IPS-20b (cell line): Measurements from ENCODE around the gene C6orf89.
"Not testable (repeated sequence)": the region's sequence is repeated elsewhere in the genome, so short reads cannot be mapped to it uniquely, and the experiment has no call there.

Source experiments
- H3K27ac ChIP-seq: one replicate; pipeline ENCODE4 v1.5.1; 2013; ENCODE audit warnings: low read length
- H3K27me3 ChIP-seq: 2 replicates; pipeline ENCODE4 v1.6.1; 2013; ENCODE audit warnings: mild to moderate bottlenecking, low read length, inconsistent platforms; ENCODE audit not compliant: insufficient read depth
- H3K36me3 ChIP-seq: 2 replicates; pipeline ENCODE4 v1.6.1; 2013; ENCODE audit warnings: low read depth, mild to moderate bottlenecking, inconsistent platforms, low read length, moderate library complexity; ENCODE audit not compliant: insufficient read depth
- H3K4me1 ChIP-seq: 2 replicates; pipeline ENCODE4 v1.6.1; 2013; ENCODE audit warnings: mild to moderate bottlenecking, control low read depth, inconsistent platforms, low read length, moderate library complexity; ENCODE audit not compliant: insufficient read depth
- H3K4me3 ChIP-seq: 2 replicates; pipeline ENCODE4 v1.5.1; 2013; ENCODE audit warnings: mild to moderate bottlenecking, low read length, inconsistent platforms
- H3K9ac ChIP-seq: 2 replicates; pipeline ENCODE4 v1.6.1; 2013; ENCODE audit warnings: low read depth, mild to moderate bottlenecking, inconsistent platforms, low read length, moderate library complexity
- H3K9me3 ChIP-seq: 2 replicates; pipeline ENCODE4 v1.6.1; 2013; ENCODE audit warnings: mild to moderate bottlenecking, low read depth, low read length, inconsistent platforms; ENCODE audit not compliant: insufficient read depth

The C6orf89 gene

DNA sequence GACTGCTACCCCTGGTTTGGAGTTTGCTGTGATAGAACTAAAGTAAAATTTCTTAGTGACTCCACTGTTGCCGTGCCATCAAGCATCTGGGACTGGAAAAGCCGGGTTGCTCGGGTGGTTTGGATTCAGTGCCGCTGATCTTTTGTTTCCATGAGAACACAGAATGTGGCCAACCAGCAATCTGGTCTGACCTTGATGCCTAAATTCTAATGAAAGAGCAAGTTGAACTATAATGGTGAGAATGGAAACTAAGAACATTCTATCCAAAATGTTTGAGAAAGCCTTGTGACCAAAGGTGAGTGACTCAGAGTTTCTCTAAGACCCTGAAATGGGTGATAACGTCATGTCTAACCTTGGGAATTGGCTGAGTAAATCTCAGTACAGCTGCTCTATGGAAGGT lies 58.9 kb downstream of the C6orf89 start:
- no peak overlapping the region for H3K9ac ChIP-seq
- no peaks in the 10 kb centered on the region for H3K27me3 ChIP-seq
- 0 out of 2 replicates have a peak, but pooled peaks cover 3% of the 10 kb centered on the region for H3K9me3 ChIP-seq
- no peak overlapping the region for H3K4me3 ChIP-seq
- H3K27ac ChIP-seq: no peak overlapping the region
- H3K36me3 ChIP-seq: no peaks in the 10 kb centered on the region
- peaks cover 5% of the 10 kb centered on the region for H3K4me1 ChIP-seq

DNA sequence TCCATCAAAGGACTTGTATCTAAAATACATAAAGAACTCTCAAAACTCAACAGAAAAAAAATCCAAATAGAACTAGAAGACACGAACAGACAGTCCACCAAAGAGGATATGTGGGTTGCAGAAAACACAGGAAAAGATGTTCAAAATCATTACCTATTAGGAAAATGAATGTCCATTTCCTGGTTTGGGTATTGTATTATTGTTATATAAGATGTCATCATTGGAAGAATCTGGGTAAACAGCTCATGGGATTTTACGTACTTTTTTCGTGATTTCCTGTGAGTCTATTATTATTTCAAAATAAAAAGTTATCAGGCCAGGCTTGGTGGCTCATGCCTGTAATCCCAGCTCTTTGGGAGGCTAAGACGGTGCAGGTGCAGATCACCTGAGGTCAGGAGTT lies 59.5 kb downstream of the C6orf89 start:
- H3K4me1 ChIP-seq: peaks cover 12% of the 10 kb centered on the region
- H3K4me3 ChIP-seq: no peak overlapping the region
- H3K9me3 ChIP-seq: 0 out of 2 replicates have a peak, but pooled peaks cover 3% of the 10 kb centered on the region
- no peak overlapping the region for H3K27ac ChIP-seq
- no peaks in the 10 kb centered on the region for H3K36me3 ChIP-seq
- no peaks in the 10 kb centered on the region for H3K27me3 ChIP-seq
- no peak overlapping the region for H3K9ac ChIP-seq

DNA sequence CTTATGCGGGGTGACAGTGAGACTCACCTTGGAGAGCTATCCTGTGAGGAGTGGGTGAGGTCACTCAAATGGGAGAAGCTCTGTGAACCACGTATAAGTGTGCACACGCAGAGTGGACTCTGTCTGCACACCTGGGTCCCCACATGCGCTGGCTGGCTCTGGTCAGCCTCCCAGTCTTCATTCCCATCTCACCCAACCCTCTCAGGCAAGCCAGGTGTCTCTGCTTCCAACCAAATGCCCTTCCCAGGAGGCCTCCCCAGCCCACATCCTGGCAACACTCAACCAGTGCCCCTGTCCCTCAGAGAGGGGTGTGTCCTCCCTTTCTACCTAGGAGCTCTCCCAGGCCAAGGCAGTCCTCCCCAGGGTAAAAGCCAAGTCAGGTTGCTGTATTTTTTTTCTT lies 60.8 kb downstream of the C6orf89 start:
- H3K27ac ChIP-seq: no peak overlapping the region
- H3K9ac ChIP-seq: no peak overlapping the region
- no peaks in the 10 kb centered on the region for H3K36me3 ChIP-seq
- no peaks in the 10 kb centered on the region for H3K27me3 ChIP-seq
- no peak overlapping the region for H3K4me3 ChIP-seq
- H3K4me1 ChIP-seq: peaks cover 12% of the 10 kb centered on the region
- no peaks in the 10 kb centered on the region for H3K9me3 ChIP-seq

DNA sequence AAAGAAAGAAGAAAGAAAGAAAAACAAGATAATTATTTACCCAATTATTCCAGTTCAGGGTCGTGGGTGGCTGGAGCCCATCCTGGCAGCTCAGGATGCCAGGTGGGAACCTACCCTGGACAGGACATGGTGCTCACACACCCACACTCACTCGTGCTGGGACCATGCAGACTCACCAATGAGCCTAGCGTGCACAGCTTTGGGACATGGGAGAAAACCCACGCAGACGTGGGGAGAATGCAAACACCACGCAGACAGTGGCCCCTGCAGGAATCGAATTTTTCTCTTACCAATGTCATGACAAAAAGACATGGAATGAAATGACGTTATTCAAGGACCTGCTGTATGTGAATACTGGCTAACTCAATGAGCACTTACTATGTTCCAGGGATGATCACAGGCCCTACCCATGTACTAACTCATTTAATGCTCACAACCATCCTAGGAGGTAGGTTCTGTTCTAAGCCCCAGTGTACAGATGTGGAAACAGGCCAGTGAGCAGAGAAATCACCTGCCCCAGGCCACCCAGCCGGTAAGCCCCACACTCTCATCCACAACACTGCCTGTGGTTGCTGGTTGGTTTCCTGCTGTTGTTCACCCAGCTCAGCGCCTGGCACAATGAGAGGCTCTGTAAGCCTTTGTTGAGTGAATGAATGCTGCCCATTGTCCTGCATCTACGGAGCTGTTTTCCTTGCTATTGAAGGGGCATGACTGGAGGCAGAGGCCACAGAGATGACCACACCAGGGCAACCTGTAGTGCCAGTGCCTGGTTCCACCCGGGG lies 62.0 kb downstream of the C6orf89 start:
- Histone ChIP-seq H3K9me3 (no peaks in the 10 kb centered on the region), H3K9ac (no peak overlapping the region), H3K27me3 (no peaks in the 10 kb centered on the region), H3K4me3 (no peak overlapping the region), H3K27ac (no peak overlapping the region), H3K4me1 (peaks cover 12% of the 10 kb centered on the region), H3K36me3 (no peaks in the 10 kb centered on the region)

DNA sequence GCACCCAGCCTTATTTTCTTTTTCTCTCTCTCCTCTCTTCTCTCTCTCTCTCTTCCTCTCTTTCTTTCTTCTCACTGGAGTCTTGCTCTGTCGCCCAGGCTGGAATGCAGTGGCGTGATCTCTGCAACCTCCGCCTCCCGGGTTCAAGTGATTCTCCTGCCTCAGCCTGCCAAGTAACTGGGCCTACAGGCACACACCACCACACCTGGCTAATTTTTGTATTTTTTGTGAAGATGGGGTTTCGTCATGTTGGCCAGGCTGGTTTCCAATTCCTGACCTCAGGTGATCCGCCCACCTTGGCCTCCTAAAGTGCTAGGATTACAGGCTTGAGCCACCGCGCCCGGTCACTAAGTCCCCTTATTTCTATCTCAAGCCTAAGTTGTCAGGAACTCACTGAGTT lies 63.3 kb downstream of the C6orf89 start:
- H3K4me3 ChIP-seq, H3K36me3 ChIP-seq, H3K9me3 ChIP-seq, H3K27ac ChIP-seq, H3K27me3 ChIP-seq: not testable (repeated sequence)
- Histone ChIP-seq H3K9ac (0 out of 2 replicates have a peak overlapping the region, but pooled peaks have one; percentile 21), H3K4me1 (peaks cover 12% of the 10 kb centered on the region)

DNA sequence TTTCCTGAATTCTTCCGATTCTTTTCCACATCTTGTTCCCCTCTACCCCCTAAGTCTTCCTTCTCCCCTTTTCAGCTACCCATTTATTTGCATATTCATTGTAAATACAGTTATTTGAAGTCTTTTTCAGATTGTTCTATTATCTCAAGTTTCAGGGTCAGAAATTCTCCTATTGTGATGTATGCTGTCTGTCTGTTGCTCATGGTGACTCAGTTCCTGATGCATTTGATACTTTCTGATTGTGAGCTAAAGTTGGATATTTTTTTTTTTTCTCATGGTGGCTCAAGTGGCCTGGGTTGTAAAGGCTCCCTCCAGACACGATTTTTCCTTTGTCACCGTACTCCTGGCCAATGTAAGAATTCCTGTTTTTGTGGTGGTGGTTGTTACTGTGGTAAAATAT lies 63.9 kb downstream of the C6orf89 start:
- Histone ChIP-seq H3K27me3 (no peaks in the 10 kb centered on the region), H3K9me3 (no peaks in the 10 kb centered on the region), H3K27ac (peak overlapping the region; percentile 23), H3K9ac (0 out of 2 replicates have a peak overlapping the region, but pooled peaks have one; percentile 21), H3K4me3 (0 out of 2 replicates have a peak overlapping the region, but pooled peaks have one; percentile 31), H3K4me1 (peaks cover 12% of the 10 kb centered on the region), H3K36me3 (no peaks in the 10 kb centered on the region)

DNA sequence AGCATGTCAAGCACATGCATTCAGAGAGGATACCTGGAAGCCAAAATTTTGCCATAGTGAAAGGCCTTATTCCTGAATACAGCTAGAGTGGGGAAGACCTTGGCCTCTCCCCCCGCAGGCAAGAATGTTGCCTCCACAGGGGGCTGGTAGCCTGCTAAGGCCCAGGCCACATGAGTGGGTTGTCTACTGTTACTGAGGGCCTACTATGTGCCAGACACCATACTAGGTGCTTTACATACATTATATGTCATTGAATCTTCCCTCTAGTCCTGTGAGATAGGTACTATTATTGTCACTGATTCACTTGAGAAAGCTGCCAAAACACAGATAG lies 68.1 kb downstream of the C6orf89 start:
- no peak overlapping the region for H3K27ac ChIP-seq
- H3K9me3 ChIP-seq: no peaks in the 10 kb centered on the region
- H3K27me3 ChIP-seq: no peaks in the 10 kb centered on the region
- H3K4me3 ChIP-seq: no peak overlapping the region
- no peak overlapping the region for H3K9ac ChIP-seq
- H3K4me1 ChIP-seq: peaks cover 12% of the 10 kb centered on the region
- H3K36me3 ChIP-seq: no peaks in the 10 kb centered on the region

DNA sequence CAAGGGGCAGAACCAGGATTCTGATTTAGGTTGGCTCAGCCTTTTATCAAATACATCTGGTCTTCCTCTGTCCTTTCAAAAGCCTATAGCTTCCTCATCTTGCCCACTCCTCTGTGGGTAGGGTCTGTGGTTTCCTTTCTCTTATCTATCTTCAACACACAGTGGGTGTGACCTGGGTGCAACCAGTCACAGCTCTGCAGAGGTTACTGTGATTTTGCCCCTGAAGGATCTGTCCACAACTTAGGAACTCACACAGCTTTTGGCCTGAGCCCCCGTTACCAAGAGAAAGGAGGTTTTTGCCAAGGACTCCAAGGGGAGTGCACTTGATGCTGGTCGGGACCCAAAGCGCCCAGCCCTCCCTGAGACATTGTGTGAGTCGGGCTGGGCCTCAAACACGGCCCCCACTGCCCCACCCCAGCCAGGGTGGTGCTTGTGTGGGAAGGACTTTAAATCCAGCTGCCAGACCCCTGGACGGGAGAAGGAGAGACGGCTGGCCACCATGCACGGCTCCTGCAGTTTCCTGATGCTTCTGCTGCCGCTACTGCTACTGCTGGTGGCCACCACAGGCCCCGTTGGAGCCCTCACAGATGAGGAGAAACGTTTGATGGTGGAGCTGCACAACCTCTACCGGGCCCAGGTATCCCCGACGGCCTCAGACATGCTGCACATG lies 68.6 kb downstream of the C6orf89 start, which contains the start of gene PI16:
PI16 (plus strand) TSS at position 477 of the 670 bp plus-strand sequence; CDS start at position 500, 23 bp downstream.
- H3K9me3 ChIP-seq: no peaks in the 10 kb centered on the region
- no peaks in the 10 kb centered on the region for H3K36me3 ChIP-seq
- H3K4me1 ChIP-seq: peaks cover 9% of the 10 kb centered on the region
- no peak within 1 kb of the TSS for H3K4me3 ChIP-seq
- no peaks in the 10 kb centered on the region for H3K27me3 ChIP-seq
- no peak within 1 kb of the TSS for H3K27ac ChIP-seq
- no peak within 1 kb of the TSS for H3K9ac ChIP-seq

DNA sequence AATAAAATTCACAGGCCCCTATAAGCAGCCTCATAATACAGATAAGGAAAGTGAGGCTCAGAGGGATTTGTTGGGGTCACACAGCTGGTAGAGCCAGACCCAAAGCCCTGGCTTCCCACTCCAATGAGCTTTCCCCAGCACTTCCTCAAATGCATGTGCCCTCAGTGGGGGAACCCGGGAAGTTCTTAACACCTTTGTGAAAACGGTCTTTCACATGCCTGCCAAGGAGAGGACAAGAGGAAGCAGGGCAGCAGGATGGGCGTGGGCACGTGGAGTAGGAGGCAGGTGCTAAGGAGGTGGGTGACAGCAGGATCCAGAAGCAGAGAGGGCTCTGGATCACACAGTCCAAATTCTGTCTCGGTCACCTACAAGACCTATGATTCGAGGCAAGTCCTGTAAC lies 69.4 kb downstream of the C6orf89 start:
- H3K4me1 ChIP-seq: peaks cover 1% of the 10 kb centered on the region
- H3K4me3 ChIP-seq: no peak overlapping the region
- no peaks in the 10 kb centered on the region for H3K9me3 ChIP-seq
- H3K9ac ChIP-seq: no peak overlapping the region
- no peaks in the 10 kb centered on the region for H3K36me3 ChIP-seq
- no peak overlapping the region for H3K27ac ChIP-seq
- no peaks in the 10 kb centered on the region for H3K27me3 ChIP-seq

DNA sequence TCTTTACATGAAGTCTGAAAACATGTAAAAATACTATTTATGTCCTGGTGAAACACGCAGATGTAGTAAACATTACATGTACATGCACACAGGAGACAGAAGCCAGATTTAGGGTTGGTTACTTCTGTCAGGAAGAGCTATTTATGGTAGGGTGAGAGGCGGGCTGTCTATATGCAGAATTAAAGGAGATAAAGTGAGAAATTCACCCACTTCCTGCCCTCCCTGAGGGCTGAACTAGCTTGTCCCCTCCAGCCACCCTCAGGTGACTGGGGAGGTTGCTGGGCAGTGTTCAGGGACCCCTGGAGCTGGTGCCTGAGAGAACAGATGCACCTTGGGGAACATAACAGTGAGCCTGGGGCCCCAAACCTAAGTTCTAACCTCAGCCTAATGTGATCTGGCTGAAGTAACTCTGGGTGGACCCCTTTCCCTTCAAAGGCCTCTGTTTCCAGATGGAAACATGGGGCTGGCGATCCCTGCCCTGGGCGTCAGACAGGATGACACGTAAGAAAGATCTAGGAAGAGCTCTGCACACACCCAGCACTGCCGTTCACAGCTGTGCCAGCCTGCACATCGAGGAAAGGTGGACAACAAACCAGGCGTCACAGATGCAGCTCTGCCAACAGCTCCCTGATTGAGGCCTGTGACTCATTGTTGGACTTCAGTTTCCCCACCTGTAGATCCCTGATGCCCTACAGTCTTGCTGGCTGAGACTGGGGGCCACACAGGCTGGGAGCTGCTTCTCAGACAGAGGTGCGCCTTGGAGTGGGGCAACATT lies 70.1 kb downstream of the C6orf89 start:
- H3K4me1 ChIP-seq: no peaks in the 10 kb centered on the region
- no peak overlapping the region for H3K9ac ChIP-seq
- H3K4me3 ChIP-seq: no peak overlapping the region
- H3K27ac ChIP-seq: no peak overlapping the region
- H3K27me3 ChIP-seq: no peaks in the 10 kb centered on the region
- no peaks in the 10 kb centered on the region for H3K9me3 ChIP-seq
- no peaks in the 10 kb centered on the region for H3K36me3 ChIP-seq

DNA sequence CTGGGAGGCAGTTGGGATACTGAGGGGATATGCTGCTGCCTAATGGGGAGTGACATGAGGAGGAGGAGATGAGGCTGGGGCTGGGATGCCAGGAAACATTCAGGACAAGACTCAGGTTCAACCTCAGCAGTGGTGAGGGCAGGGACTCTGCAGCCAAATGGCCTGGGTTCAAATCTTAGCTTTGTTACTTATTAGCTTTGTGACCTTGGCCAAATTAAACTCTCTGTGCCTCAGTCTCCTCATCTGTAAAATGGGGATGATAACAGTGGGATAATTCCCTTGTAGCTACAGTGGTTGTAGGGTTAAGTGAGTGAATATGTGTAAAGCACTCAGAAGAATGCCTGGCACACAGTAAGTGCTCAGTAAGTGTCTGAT lies 70.7 kb downstream of the C6orf89 start:
- no peak overlapping the region for H3K4me3 ChIP-seq
- no peak overlapping the region for H3K9ac ChIP-seq
- no peaks in the 10 kb centered on the region for H3K4me1 ChIP-seq
- H3K36me3 ChIP-seq: no peaks in the 10 kb centered on the region
- H3K27ac ChIP-seq: no peak overlapping the region
- H3K9me3 ChIP-seq: no peaks in the 10 kb centered on the region
- no peaks in the 10 kb centered on the region for H3K27me3 ChIP-seq
